ENCODE results near the gene ANKS6.

Gene ANKS6

DNA sequence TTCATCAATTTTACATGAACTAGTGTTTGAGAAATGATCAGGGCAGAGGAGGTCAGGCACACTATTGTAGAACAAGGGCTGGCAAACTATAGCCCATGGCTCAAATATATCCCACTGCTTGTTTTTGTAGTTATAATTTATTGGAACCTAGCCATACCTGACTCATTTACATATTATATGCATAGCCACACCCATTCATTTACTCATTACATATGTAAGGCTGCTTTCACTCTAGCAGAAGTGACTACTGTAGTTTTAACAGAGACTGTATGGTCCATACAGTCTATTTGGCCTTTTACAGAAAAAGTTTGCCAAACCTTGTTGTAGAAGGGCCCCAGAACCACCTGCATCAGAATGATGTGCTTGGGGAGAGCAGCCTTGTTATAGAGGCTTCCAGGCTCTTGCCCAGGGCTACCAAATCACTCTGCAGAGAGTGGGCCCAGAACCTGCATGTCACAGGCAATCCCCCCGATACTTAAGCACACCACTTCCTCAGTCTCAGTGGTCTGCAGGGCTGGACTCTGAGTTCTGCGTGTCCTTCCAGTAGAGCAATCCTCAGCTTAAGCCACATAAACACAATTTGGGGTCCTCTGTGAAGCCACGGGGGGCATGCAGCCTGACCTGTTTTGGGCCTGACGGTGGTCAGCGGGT is 6.7 kb downstream of the ANKS6 start:
- H3K27ac ChIP-seq (ENCODE audit: low read depth, low read length): no peak overlapping the region
- no peak overlapping the region for H3K56ac ChIP-seq (ENCODE audit: low read length)
- H3K27me3 ChIP-seq (ENCODE audit: insufficient read depth, low read length, poor library complexity): no peaks in the 10 kb centered on the region
- H3K79me1 ChIP-seq (ENCODE audit: low read length): peaks cover 16% of the 10 kb centered on the region
- no peak overlapping the region for H4K8ac ChIP-seq (ENCODE audit: low read depth, low read length)
- no peak overlapping the region for H2AK5ac ChIP-seq (ENCODE audit: low read length)
- no peak overlapping the region for H3K9ac ChIP-seq (ENCODE audit: low read length)
- H2BK15ac ChIP-seq (replicated peaks; ENCODE audit: low read depth): no peak overlapping the region
- WGBS (ENCODE audit: extremely low coverage, insufficient coverage, low lambda C conversion rate): no CpG with 5 or more reads among the region's 5 CpGs
- H3K4me1 ChIP-seq (ENCODE audit: control insufficient read depth, low read depth, low read length): peaks cover 10% of the 10 kb centered on the region
- peaks cover 6% of the 10 kb centered on the region for H3K79me2 ChIP-seq (ENCODE audit: control insufficient read depth, insufficient read depth, low read length)
- H2BK120ac ChIP-seq (ENCODE audit: low read depth, low read length): no peak overlapping the region
- no peak overlapping the region for H4K5ac ChIP-seq (ENCODE audit: low read length)
- H3K36me3 ChIP-seq (ENCODE audit: control insufficient read depth, insufficient read depth, low read length): no peaks in the 10 kb centered on the region
- H3K18ac ChIP-seq (ENCODE audit: low read length): no peak overlapping the region
- H3K4ac ChIP-seq (ENCODE audit: low read depth, low read length): no peak overlapping the region
- no peak for DNase-seq
- no peak overlapping the region for H3K4me2 ChIP-seq (ENCODE audit: low read length)
- no peak overlapping the region for H2BK5ac ChIP-seq (ENCODE audit: low read length)
- H3K23ac ChIP-seq (ENCODE audit: low read length): no peak overlapping the region
- no peak overlapping the region for H3K4me3 ChIP-seq (ENCODE audit: low read length)

DNA sequence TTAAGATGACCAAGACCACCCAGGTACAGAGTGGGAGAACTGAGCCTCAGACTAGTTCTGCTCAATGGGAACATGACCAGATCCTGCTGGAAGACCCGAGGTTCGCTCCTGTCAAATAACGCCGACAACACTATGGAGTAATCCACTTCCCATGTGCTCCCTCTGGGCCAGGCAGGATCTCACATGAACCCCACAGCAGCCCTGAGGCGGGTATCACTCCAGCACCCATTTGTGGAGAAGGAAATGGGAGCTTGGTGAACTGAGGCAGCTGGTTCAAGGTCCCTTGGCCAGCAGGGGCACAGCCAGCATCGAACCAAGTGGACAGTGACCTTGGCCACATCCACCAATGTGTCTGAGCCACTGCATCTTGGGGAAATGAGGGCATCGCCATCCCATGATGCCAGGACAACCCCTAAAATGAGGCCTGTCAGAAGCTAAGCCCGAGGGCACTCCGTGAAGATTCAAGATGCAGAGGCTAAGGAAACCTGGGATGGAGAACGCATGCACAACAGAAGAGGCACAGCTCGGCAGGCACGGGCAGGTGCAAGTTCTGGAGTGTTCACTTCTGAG is 8.5 kb downstream of the ANKS6 start:
- Histone ChIP-seq H3K23ac (ENCODE audit: low read length) (no peak overlapping the region), H3K79me2 (ENCODE audit: control insufficient read depth, insufficient read depth, low read length) (peaks cover 2% of the 10 kb centered on the region), H3K27ac (ENCODE audit: low read depth, low read length) (no peak overlapping the region), H2BK15ac (replicated peaks; ENCODE audit: low read depth) (no peak overlapping the region), H3K4me1 (ENCODE audit: control insufficient read depth, low read depth, low read length) (peaks cover 8% of the 10 kb centered on the region), H2BK5ac (ENCODE audit: low read length) (no peak overlapping the region), H3K56ac (ENCODE audit: low read length) (no peak overlapping the region), H3K79me1 (ENCODE audit: low read length) (peaks cover 12% of the 10 kb centered on the region), H3K4ac (ENCODE audit: low read depth, low read length) (no peak overlapping the region), H4K5ac (ENCODE audit: low read length) (no peak overlapping the region), H3K4me2 (ENCODE audit: low read length) (no peak overlapping the region), H2AK5ac (ENCODE audit: low read length) (no peak overlapping the region), H3K36me3 (ENCODE audit: control insufficient read depth, insufficient read depth, low read length) (peaks cover 2% of the 10 kb centered on the region), H3K9ac (ENCODE audit: low read length) (no peak overlapping the region), H3K27me3 (ENCODE audit: insufficient read depth, low read length, poor library complexity) (no peaks in the 10 kb centered on the region), H3K4me3 (ENCODE audit: low read length) (no peak overlapping the region), H3K18ac (ENCODE audit: low read length) (no peak overlapping the region), H2BK120ac (ENCODE audit: low read depth, low read length) (no peak overlapping the region), H4K8ac (ENCODE audit: low read depth, low read length) (no peak overlapping the region)
- no CpG with 5 or more reads among the region's 12 CpGs for WGBS (ENCODE audit: extremely low coverage, insufficient coverage, low lambda C conversion rate)
- no peak for DNase-seq

DNA sequence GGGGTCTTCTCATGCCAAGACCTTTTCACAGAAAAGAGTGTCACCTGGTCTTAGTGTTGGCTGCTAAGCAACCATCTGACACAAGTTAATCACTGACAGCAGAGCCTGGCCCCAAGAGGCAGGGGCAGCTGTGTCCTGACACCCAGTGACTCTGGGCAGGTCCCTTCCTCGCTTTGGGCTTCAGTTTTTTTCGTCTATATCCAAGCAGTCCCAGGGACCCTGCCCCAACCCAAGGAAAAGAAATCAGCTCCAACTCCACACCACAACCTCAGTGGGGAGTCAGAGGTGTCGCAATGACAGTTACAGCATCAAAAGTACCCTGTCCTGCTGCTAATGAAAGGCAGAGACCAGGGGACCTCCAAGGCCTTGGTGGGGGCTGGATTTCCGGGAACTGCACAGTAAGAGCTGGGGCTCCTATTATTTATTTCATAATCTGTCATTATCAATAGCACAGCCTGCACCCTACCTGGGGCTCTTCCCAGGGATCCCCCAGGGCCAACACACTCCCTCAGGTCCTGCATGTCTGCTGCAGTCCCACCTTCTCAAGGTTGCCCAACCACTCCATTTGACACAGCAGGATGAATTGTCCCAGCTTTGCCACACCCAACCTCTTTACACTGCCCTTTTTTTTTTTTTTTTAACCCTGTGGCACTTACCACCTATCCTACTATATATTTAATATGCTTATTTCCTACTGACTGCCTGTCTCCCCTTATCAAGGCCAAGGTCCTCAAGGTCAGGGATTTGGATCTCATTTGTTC is 9.4 kb downstream of the ANKS6 start:
- WGBS (ENCODE audit: extremely low coverage, insufficient coverage, low lambda C conversion rate): no CpG with 5 or more reads among the region's 4 CpGs
- Histone ChIP-seq H3K79me2 (ENCODE audit: control insufficient read depth, insufficient read depth, low read length) (peaks cover 2% of the 10 kb centered on the region), H3K79me1 (ENCODE audit: low read length) (peaks cover 9% of the 10 kb centered on the region), H3K23ac (ENCODE audit: low read length) (no peak overlapping the region), H3K4me3 (ENCODE audit: low read length) (no peak overlapping the region), H3K27me3 (ENCODE audit: insufficient read depth, low read length, poor library complexity) (no peaks in the 10 kb centered on the region), H4K5ac (ENCODE audit: low read length) (no peak overlapping the region), H3K56ac (ENCODE audit: low read length) (no peak overlapping the region), H3K9ac (ENCODE audit: low read length) (no peak overlapping the region), H3K4me2 (ENCODE audit: low read length) (no peak overlapping the region), H2BK15ac (replicated peaks; ENCODE audit: low read depth) (no peak overlapping the region), H3K36me3 (ENCODE audit: control insufficient read depth, insufficient read depth, low read length) (peaks cover 5% of the 10 kb centered on the region), H2AK5ac (ENCODE audit: low read length) (no peak overlapping the region), H2BK5ac (ENCODE audit: low read length) (no peak overlapping the region), H3K27ac (ENCODE audit: low read depth, low read length) (no peak overlapping the region), H3K4me1 (ENCODE audit: control insufficient read depth, low read depth, low read length) (peaks cover 2% of the 10 kb centered on the region), H4K8ac (ENCODE audit: low read depth, low read length) (no peak overlapping the region), H3K18ac (ENCODE audit: low read length) (no peak overlapping the region), H2BK120ac (ENCODE audit: low read depth, low read length) (no peak overlapping the region), H3K4ac (ENCODE audit: low read depth, low read length) (no peak overlapping the region)
- no peak for DNase-seq

DNA sequence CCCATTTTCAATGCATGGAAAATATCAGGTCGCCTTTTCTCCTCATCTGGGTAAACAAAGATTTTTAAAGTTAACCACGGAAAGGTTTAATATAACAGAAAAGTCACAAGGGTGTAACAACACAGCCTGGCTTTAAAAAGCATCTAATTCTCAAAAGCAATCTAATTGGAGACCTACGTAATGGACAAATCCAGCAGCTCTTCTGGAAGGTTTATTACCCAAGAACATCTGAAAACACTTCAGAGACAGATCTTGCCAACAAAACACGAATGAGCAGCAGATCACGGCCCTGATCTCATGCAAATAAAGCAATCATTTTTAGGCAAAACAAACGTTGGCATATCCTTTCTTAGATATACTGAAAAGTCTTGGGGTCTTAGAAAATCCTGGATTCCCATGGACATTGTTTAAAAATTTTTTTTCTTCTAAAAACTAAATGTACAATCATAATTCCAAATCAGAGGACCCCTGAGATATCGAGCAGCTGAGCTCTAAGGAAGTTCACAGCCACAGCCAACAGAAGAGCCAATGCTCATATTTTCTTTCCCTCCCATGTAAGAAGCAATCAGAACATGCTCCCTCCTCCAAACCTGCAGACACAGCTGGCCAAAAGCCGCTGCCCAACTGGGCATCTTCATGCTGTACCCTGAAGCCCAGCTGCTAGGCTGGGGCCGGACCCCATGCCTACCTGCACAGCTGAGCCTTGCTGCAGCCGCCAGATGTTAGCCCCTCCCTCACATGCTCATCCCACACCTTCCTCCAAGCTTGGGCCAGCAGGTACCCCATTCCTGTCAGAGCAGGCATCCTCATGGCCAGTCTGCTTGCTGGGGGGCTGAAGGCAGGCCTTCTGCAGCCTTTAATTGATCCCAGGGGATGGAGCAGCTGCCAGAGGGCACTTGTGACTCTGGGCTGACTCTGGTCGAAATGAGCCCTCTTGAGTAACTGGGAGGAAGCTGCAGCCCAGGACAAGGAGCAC is 11.2 kb downstream of the ANKS6 start:
- Histone ChIP-seq H3K4me1 (ENCODE audit: control insufficient read depth, low read depth, low read length) (no peaks in the 10 kb centered on the region), H3K4ac (ENCODE audit: low read depth, low read length) (no peak overlapping the region), H3K18ac (ENCODE audit: low read length) (no peak overlapping the region), H2AK5ac (ENCODE audit: low read length) (no peak overlapping the region), H2BK5ac (ENCODE audit: low read length) (no peak overlapping the region), H3K4me3 (ENCODE audit: low read length) (no peak overlapping the region), H4K5ac (ENCODE audit: low read length) (no peak overlapping the region), H4K8ac (ENCODE audit: low read depth, low read length) (no peak overlapping the region), H2BK15ac (replicated peaks; ENCODE audit: low read depth) (no peak overlapping the region), H3K79me2 (ENCODE audit: control insufficient read depth, insufficient read depth, low read length) (no peaks in the 10 kb centered on the region), H3K23ac (ENCODE audit: low read length) (no peak overlapping the region), H3K36me3 (ENCODE audit: control insufficient read depth, insufficient read depth, low read length) (peaks cover 5% of the 10 kb centered on the region), H3K9ac (ENCODE audit: low read length) (no peak overlapping the region), H3K56ac (ENCODE audit: low read length) (no peak overlapping the region), H3K27me3 (ENCODE audit: insufficient read depth, low read length, poor library complexity) (no peaks in the 10 kb centered on the region), H2BK120ac (ENCODE audit: low read depth, low read length) (no peak overlapping the region), H3K79me1 (ENCODE audit: low read length) (peaks cover 3% of the 10 kb centered on the region), H3K27ac (ENCODE audit: low read depth, low read length) (no peak overlapping the region), H3K4me2 (ENCODE audit: low read length) (no peak overlapping the region)
- no peak for DNase-seq
- WGBS (ENCODE audit: extremely low coverage, insufficient coverage, low lambda C conversion rate): no CpG with 5 or more reads among the region's 11 CpGs

DNA sequence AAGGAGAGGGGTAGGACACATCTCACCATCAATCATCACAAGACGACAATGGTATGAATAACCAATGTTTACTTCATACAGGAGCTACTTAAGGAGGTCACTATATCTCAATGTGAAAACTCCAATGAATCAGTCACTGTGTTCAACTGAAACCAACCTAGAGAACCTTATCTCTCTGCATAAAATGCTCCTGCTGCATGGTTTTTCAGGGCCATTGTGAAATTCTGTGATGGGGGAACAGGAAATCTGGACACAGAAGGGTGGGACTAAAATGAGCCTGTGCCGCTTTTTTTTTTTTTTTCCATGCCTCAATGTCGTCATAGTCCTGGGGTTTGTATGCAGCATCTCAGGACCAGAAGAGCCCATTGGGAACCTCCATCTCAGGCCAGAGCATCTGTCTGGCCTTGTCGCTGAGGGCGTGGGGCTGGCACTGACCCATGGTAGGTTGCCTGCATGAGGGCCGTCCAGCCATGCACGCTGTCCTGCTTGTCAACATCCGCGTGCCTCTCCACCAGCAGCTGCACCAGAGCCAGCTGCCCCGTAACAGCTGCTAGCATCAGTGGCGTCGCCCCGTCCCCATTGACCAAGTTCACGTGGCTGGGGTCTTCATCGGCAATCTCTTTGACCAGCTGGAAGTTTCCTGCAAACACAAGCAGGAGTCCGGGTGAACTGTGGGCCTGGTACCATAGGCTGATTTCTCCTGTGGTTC is 12.7 kb downstream of the ANKS6 start:
- H3K23ac ChIP-seq (ENCODE audit: low read length): no peak overlapping the region
- no peak overlapping the region for H3K4me3 ChIP-seq (ENCODE audit: low read length)
- no CpG with 5 or more reads among the region's 16 CpGs for WGBS (ENCODE audit: extremely low coverage, insufficient coverage, low lambda C conversion rate)
- H3K56ac ChIP-seq (ENCODE audit: low read length): no peak overlapping the region
- H3K4me2 ChIP-seq (ENCODE audit: low read length): no peak overlapping the region
- peaks cover 5% of the 10 kb centered on the region for H3K36me3 ChIP-seq (ENCODE audit: control insufficient read depth, insufficient read depth, low read length)
- peaks cover 2% of the 10 kb centered on the region for H3K79me1 ChIP-seq (ENCODE audit: low read length)
- no peak overlapping the region for H3K18ac ChIP-seq (ENCODE audit: low read length)
- no peak overlapping the region for H2BK5ac ChIP-seq (ENCODE audit: low read length)
- no peak overlapping the region for H3K27ac ChIP-seq (ENCODE audit: low read depth, low read length)
- H4K8ac ChIP-seq (ENCODE audit: low read depth, low read length): no peak overlapping the region
- H4K5ac ChIP-seq (ENCODE audit: low read length): no peak overlapping the region
- H3K27me3 ChIP-seq (ENCODE audit: insufficient read depth, low read length, poor library complexity): no peaks in the 10 kb centered on the region
- H2AK5ac ChIP-seq (ENCODE audit: low read length): no peak overlapping the region
- H3K79me2 ChIP-seq (ENCODE audit: control insufficient read depth, insufficient read depth, low read length): no peaks in the 10 kb centered on the region
- H2BK15ac ChIP-seq (replicated peaks; ENCODE audit: low read depth): no peak overlapping the region
- no peak for DNase-seq
- no peak overlapping the region for H2BK120ac ChIP-seq (ENCODE audit: low read depth, low read length)
- no peaks in the 10 kb centered on the region for H3K4me1 ChIP-seq (ENCODE audit: control insufficient read depth, low read depth, low read length)
- no peak overlapping the region for H3K4ac ChIP-seq (ENCODE audit: low read depth, low read length)
- no peak overlapping the region for H3K9ac ChIP-seq (ENCODE audit: low read length)

Measured in mesendoderm (in vitro differentiated cells).